Fibroblast of skin of left quadriceps (primary cell): Measurements from ENCODE around the gene CPZ.

ENCODE experiments used
- DNase-seq, 2 experiments: peaks; one replicate each; pipeline ENCODE4 v3.0.0-alpha.2; 2013; ENCODE audit warnings: low read depth in 2 of 2

The CPZ gene

GRCh38 chr4:8592366-8593263 lies at the start of gene CPZ:
TSS of gene CPZ (plus strand) at chr4:8592765. CDS start at chr4:8592834, 69 bp downstream.
- peak in 1 of 2 experiments; percentile 1 for DNase-seq

- DNase-seq, result no peak
These were observed 49.6 kb upstream of the CPZ start for GRCh38 chr4:8542776-8543525.

- DNase-seq, result no peak
These were observed 48.9 kb upstream of the CPZ start for GRCh38 chr4:8543623-8544022.

- DNase-seq, result no peak
These were observed 48.3 kb upstream of the CPZ start for GRCh38 chr4:8544282-8544681.

- no peak for DNase-seq
These were observed 47.7 kb upstream of the CPZ start for GRCh38 chr4:8544741-8545438.

GRCh38 chr4:8545439-8545765 lies 47.2 kb upstream of the CPZ start:
- no peak for DNase-seq

GRCh38 chr4:8546766-8547107 lies 45.8 kb upstream of the CPZ start:
- no peak for DNase-seq

GRCh38 chr4:8547108-8547911 lies 45.3 kb upstream of the CPZ start:
- no peak for DNase-seq

GRCh38 chr4:8547912-8548730 lies 44.4 kb upstream of the CPZ start:
- DNase-seq, result no peak

GRCh38 chr4:8548731-8549351 lies 43.7 kb upstream of the CPZ start:
- DNase-seq, result no peak

GRCh38 chr4:8549352-8549931 lies 43.1 kb upstream of the CPZ start:
- DNase-seq, result no peak

- DNase-seq, result no peak
These were observed 41.9 kb upstream of the CPZ start for GRCh38 chr4:8550691-8551090.

- no peak for DNase-seq
These were observed 40.5 kb upstream of the CPZ start for GRCh38 chr4:8552024-8552423.

GRCh38 chr4:8552581-8553205 lies 39.9 kb upstream of the CPZ start:
- DNase-seq, result no peak

GRCh38 chr4:8553216-8553615 lies 39.3 kb upstream of the CPZ start:
- no peak for DNase-seq

- no peak for DNase-seq
These were observed 38.6 kb upstream of the CPZ start for GRCh38 chr4:8553991-8554405.

GRCh38 chr4:8554555-8555100 lies 37.9 kb upstream of the CPZ start:
- no peak for DNase-seq

- no peak for DNase-seq
These were observed 36.8 kb upstream of the CPZ start for GRCh38 chr4:8555716-8556115.
